GM21737 (cell line): Measurements from ENCODE around the gene OR6C70.
"Not testable (repeated sequence)": the region's sequence is repeated elsewhere in the genome, so short reads cannot be mapped to it uniquely, and the experiment has no call there.

Source experiments
- ATAC-seq: cut with Tn5 transposase; IDR thresholded peaks from one replicate; pipeline ENCODE4 v1.9.1; 2021; ENCODE audit warnings: mild to moderate bottlenecking, moderate library complexity; ENCODE audit not compliant: unreplicated experiment

OR6C70 gene

DNA sequence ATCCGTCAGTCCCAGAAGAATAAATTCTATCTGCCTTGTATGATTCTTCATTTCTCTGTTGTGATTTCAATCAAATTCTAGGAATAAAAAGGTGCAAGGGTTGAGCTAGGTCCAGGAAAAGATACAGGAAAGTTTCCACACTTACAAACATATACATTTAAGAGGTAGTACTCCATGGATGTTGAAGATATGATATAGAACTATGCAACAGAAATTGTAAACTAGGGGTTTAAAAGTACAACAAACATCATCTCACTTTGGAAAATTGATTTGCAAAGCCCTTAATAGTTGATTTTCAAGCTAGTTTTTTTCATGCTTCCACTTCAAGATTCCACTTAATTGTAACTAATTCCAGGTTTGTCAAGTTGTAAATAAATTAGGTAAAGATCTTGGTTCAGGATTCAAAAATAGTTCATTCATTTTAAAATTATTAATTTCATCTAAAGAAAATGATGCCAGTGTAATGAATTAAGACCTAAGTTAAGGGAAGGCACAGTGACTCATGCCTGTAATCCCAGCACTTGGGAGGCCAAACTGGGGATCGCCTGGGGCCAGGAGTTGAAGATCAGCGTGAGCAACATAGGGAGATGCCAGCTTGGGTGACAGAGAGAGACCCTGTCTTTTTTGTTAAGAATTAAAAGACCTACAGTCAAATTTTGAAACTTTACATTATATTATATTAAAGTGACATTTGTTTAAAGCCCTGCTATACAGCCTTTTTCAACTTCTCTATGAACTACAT is at the start of gene OR6C70:
Gene OR6C70 (minus strand): TSS at position 51 of the 742 bp plus-strand sequence. CDS start 0 bp downstream, at position 51.
- ATAC-seq, result no peak

DNA sequence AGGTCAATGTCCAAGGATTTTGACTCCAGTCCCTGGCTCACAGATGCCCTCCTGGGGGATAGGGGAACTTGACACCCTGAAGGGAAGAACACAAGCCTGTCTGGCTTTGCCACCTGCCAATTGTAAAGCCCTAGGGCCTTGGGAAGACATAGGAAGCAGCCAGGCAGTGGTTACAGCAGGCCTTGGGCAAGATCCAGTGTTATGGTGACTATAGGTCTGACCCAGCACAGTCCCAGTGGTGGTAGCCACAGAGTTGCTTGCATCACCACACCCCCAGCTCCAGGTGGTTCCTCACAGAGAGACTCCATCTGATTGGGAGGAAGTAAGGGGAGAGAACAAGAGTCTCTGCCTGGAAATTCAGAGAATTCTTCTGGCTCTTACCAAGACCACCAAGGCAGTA is 46.5 kb upstream of the OR6C70 start:
- no peak for ATAC-seq

DNA sequence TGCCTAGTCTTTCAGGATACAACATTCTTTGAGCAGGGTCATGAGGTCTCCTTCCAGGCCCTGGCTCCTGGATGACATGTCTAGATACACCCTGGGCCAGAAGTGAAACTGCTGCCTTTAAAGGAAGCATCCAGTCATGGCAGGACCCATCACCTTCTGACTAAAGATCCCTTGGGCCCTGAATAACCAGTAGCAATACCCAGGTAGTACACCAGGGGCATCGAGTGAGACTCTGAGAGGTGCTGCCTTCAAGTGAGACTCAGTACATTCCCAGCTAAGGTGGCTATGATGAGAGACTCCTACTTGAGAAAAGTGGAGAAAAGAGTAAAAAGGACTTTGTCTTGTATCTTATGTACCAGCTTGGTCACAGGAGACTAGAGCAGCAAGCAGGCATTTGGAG is 45.8 kb upstream of the OR6C70 start:
- ATAC-seq, result no peak

DNA sequence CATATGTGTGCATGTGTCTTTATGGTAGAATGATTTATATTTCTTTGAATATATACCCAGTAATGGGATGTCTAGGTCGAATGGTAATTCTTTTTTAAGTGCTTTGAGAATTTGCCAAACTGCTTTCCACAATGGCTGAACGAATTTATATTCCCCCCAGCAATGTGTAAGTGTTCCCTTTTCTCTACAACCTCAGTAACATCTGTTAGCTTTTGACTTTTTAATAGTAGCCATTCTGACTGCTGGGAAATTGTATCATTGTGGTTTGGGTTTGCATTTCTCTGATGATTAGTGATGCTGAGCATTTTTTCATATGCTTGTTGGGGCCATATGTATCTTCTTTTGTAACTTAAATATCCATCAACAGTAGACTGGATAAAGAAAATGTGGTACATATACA is 31.7 kb upstream of the OR6C70 start:
- ATAC-seq, result no peak

DNA sequence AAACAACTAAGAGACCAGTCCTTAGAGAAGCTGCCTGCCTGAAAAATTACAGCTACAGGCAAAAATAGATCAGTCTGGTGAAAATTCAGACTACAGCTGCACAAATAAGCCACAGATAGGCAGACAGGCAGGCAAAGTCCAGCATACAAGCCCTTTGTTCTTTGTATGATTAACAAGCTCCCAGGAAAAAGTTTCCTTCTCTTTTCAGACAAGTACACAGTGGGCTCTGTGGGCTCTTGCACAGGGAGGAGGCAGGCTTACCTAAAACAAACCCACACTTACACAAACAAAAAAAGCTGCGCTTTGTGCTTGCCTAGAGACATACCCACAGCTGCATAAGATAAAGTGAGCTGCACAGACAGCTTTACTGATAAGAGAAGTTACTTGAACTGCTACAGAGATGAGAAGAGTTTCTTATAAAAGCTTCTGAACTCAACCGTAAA is 29.9 kb upstream of the OR6C70 start:
- ATAC-seq, result no peak

DNA sequence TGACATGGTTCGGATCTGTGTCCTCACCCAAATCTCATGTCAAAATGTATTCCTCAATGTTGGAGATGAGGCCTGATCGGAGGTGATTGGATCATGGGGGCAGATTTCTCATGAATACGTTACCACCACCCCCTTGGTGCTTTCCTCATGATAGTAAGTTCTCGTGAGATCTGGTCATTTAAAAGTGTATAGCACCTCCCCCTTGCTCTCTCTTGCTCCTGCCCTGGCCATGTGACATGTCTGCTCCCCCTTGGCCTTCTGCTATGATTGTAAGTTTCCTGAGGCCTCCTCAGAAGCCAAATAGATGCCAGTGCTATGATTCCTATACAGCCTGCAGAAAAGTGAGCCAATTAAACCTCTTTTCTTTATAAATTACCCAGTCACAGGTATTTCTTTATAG is 29.3 kb upstream of the OR6C70 start:
- ATAC-seq, result no peak

DNA sequence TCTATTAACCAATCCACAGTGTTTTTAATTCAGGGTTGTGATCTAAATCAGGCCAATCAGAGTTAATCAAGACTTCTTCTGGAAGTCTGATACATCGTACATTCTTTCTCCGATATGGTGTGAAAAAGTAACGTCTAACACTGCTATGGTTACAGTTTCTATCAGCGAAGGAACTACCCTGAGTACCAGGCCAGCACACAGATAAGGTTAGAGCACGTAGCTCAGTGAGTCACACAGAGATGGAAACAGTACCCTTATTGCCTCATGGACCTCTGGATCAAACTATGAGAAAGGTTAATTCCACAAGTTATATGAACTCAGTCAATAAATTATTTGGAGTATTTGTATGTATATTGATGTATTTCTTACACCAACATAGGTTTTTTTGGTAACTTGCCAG is 25.6 kb upstream of the OR6C70 start:
- ATAC-seq, result no peak

DNA sequence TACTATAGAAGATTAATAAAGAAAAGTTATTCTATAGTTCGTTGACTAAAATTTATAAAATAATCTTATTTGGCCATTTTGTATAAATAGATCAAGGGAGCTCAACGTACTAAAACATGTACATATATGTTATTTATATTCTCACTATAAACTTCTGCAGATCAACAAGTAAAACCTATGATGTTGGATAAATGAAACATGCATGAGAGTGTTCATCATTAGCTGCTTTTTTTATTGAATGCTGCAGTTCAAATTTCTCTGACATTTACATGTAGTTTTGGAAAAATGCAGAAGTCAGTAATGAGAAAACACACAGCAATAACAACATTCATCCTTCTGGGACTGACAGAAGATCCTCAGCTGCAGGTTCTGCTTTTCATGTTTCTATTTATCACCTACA is 22.1 kb upstream of the OR6C70 start, which contains the start of gene OR6C68:
Gene OR6C68 (plus strand): TSS at position 301 of the 400 bp plus-strand sequence. CDS start 0 bp downstream, at position 301.
- ATAC-seq, result no peak

DNA sequence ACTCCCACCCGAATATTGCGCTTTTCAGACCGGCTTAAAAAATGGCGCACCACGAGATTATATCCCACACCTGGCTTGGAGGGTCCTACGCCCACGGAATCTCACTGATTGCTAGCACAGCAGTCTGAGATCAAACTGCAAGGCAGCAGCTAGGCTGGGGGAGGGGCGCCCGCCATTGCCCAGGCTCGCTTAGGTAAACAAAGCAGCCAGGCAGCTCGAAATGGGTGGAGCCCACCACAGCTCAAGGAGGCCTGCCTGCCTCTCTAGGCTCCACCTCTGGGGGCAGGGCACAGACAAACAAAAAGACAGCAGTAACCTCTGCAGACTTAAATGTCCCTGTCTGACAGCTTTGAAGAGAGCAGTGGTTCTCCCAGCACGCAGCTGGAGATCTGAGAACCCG is 14.3 kb upstream of the OR6C70 start:
- not testable (repeated sequence) for ATAC-seq

DNA sequence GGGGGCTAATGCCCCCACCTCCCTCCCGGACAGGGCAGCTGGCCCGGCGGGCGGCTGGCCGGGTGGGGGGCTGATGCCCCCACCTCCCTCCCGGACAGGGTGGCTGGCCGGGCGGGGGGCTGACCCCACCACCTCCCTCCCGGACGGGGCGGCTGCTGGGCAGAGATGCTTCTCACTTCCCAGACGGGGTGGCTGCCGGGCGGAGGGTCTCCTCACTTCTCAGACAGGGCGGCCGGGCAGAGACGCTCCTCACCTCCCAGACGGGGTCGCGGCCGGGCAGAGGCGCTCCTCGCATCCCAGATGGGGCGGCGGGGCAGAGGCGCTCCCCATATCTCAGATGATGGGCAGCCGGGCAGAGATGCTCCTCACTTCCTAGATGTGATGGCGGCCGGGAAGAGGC is 9.2 kb upstream of the OR6C70 start:
- ATAC-seq, result not testable (repeated sequence)

DNA sequence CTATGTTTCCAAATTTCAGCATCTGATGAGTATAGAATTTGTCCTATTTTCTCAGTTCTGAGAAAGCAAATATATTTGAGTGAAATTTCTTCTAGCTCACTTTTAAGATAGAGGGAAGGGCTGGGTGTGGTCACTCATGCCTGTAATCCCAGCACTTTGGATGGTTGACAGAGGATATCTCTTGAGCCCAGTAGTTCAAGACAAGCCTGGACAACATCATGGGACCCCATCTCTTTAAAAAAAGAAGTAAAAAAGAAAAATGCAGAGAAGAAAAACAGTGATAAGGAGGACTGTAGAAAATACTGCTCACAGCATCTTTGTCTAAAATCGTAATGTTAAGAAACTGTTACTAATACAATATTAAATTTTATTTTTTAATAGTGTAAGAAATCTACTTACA is 2.3 kb upstream of the OR6C70 start:
- ATAC-seq, result no peak

DNA sequence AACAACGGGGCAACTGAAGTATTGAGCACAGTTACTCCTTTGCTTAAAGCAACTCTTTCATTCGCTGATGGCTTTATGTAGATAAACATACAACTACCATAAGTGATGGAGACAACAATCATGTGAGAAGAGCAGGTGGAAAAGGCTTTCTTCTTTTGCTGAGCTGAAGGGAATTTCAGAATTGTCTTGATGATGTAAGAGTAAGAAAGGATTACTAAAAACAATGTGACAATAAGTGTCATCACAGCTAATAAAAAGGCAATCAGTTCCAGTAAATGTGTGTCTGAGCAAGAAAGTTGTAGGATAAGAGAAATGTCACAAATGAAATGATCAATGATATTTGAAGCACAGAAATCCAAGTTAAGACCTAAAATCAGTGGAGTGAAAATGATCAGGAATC is 647 bp downstream of the OR6C70 start:
- no peak for ATAC-seq

DNA sequence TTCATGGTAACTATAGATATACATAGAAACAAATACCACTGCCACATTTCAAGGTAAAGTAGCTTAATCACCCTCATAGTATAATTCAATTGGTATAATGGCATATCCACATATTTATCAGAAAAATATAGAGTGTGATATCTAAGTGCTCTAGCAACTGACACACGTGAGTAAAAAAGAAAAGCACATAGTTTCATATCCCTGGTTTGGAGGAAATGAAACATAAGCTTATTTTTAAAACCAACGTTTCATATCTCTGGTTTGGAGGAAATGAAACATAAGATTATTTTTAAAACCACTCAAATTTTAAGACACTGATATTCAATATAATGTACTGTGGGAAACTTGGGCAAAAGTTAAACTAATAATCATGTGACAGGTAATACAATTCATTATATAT is 2.1 kb downstream of the OR6C70 start:
- no peak for ATAC-seq

DNA sequence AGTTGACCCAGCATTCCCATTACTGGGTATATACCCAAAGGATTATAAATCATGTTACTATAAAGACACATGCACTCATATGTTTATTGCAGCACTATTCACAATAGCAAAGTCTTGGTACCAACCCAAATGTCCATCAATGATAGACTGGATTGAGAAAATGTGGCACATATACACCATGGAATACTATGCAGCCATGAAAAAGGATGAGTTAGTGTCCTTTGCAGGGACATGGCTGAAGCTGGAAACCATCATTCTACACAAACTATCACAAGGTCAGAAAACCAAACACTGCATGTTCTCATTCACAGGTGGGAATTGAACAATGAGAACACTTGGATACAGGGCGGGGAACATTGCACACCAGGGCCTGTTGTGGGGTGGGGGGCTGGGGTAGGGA is 5.0 kb downstream of the OR6C70 start:
- ATAC-seq, result not testable (repeated sequence)

DNA sequence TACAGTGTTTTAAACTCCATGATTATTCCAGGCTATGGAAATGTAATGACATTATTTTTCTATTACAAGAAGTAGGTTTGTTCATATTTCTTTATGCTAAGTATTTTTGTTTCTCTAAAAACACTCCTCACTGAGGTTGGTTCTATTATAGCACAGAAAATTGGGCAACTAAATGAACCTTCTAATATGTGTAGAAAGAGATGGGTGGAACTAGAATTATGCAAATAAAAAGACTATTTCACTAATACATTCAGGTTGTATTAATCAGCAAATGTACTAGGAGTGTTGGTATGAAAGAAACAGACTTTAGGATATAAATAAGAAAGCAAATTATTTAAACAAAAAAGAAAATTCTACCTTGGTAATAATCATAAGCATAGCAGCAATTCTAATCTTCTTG is 21.1 kb downstream of the OR6C70 start:
- ATAC-seq, result no peak

DNA sequence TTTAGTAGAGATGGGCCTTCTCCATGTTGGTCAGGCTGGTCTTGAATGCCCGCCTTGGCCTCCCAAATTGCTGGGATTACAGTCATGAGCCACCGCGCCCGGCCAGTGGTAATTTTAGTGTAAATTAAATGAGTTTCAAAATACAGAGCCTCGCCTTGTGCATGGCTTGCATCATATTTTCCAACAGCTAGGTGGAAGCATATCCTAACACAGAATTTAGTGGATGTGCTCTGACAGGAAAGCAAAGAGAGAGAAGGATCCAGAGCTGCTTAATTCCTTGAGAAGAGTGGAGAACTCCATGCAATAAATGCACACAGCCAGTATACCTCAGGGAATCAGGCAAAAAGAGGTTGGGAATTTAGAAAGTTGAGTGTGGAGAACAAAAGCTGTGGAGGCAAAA is 23.6 kb downstream of the OR6C70 start:
- ATAC-seq, result no peak

DNA sequence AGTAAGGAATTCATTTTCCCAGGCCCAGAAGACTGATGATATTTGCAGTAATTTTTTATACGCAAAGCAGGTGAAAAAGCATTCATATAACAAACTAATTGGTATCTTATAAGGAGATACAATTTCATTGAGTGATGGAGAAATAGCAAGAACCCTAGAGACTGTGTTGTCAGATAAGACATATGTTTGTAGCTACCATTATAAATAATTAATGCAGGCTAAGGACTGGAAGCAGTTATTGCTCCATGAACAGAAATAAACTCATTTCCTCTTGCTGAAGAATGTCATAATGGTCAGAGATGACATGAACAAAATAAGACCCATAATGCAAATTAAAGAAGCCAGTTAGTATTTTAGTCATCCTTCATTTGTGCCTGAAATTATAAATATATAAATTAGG is 24.6 kb downstream of the OR6C70 start:
- no peak for ATAC-seq

DNA sequence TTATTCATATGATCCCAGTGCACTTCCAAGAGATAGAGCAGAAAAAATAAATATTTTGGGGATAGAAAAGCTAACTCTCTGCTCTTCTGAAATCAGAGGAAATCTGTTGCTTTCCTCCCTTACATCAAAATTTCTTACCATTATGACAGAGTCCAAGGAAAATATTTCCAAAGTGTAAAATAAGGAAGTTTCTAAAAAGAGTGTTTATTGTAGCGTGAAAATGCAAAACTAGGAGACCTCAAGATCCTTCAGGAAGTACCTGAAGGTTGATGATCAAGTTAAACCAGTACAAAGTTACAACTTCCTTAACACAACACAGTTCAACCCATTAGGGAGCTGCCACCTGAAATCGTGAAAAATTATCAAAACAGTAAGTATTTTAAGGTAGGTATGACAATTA is 26.2 kb downstream of the OR6C70 start, which contains the start of gene OR6C2:
Gene OR6C2 (plus strand): TSS at position 301 of the 400 bp plus-strand sequence. CDS start 8,138 bp downstream, outside the sequence.
- no peak for ATAC-seq

DNA sequence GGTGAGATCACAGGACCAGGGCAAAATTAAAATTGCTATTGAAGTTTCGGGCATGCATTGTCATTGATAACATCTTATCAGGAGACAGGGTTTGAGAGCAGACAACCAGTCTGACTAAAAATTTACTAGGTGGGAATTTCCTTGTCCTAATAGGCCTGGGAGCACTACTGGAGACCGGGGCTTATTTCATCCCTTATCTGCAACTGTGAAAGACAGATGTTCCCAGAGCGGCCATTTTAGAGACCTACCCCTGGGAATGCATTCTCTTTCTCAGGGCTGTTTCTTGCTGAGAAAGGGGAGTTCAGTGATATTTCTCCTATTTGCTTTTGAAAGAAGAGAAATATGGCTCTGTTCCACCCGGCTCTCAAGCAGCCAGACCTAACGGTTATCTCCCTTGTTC is 28.7 kb downstream of the OR6C70 start:
- ATAC-seq, result not testable (repeated sequence)

DNA sequence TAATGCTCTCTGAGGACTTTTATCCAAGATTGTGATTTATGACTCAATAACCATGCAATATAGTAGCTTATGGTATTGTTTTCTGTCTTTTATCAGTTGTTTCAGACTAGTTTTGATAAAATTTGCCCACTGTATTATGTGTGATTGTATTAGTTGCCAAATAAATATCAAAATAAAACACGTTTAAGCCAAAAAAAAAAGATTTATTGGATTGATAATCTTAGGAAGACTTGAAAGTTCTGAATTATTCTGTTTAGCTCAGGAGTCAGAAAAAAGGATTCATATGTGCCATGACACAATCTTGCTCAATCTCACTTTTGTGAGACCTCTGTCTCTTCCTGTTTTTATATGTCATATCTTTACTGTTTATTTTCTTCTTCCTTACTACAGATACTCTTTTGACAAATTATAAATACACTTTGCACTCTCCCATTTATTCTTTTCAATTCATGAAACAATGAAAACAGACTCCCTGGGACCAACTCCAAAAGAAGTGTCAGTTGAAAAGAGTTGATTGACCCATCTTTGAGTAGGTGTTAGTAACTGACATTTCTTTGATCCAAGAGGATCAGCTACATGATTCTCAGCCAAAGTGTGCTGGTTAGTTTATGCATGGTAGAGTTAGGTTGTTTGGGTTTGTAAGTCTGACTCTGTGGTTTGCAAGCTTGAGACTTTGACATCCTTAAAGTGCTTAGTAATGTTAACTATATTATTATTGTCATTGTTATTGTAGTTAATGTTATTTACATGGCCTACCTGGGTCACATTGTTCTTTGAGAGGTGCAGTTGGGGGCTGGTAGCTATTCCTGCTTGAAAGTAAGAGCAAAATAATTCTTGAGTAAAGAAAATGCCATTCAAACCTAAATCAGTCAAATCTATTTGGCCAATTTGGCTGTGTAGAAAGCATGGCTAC is 41.4 kb downstream of the OR6C70 start:
- ATAC-seq, result no peak

DNA sequence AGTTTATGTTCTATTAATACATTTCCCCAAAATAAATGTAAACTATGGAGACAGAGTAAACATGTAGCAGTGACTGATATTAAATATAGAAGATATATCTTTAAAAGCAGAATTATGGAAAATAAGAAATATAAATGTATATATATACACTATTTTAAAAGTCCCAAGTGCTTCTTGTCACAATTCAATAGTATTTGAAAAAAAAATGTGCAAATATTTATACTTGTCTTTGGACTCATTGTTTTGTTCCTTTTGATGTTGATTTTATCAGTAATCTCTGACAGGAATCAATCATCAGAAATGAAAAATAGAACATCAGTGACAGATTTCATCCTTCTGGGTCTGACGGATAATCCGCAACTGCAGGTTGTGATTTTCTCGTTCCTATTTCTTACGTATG is 44.0 kb downstream of the OR6C70 start, which contains the start of gene OR6C76:
Gene OR6C76 (plus strand): TSS at position 301 of the 400 bp plus-strand sequence. CDS start 0 bp downstream, at position 301.
- ATAC-seq, result no peak
